ENCODE measurements around the gene UBAP2.

- TF ChIP-seq CTCF (IDR thresholded peaks at IDR 0.05) = no peak
- TF ChIP-seq POLR2A (IDR thresholded peaks at IDR 0.05) = no peak
Observed at GRCh38 chr9:34025062-34025461, 23.6 kb downstream of the UBAP2 start.

Measured in suprapubic skin (tissue), 3 donors.